ENCODE results near the gene ERN1.
A peak's percentile ranks its signal among the peaks of the same experiment; 100 is the strongest.
"Not testable (repeated sequence)": the region's sequence is repeated elsewhere in the genome, so short reads cannot be mapped to it uniquely, and the experiment has no call there.

ERN1 gene

GRCh38 chr17:64129765-64130558, at the start of gene ERN1:
ERN1 (minus strand) TSS chr17:64130144; CDS start chr17:64130029, 115 bp downstream.
- peak; percentile 83 for DNase-seq (ENCODE audit: low read depth)

DNA sequence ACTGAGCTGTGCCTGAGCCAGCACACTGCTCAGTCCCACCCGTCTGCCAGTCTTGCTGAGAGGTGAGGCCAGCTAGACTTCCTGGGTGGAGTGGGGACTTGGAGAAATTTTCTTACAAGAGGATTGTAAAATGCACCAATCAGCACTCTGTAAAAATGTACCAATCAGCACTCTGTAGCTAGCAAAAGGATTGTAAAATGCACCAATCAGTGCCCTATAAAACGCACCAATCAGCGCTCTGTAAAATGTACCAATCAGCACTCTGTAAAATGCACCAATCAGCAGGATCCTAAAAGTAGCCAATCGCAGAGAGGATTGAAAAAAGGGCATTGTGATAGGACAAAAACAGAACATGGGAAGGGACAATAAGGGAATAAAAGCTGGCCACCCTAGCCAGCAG, 49.1 kb upstream of the ERN1 start:
- not testable (repeated sequence) for DNase-seq (ENCODE audit: low read depth)

DNA sequence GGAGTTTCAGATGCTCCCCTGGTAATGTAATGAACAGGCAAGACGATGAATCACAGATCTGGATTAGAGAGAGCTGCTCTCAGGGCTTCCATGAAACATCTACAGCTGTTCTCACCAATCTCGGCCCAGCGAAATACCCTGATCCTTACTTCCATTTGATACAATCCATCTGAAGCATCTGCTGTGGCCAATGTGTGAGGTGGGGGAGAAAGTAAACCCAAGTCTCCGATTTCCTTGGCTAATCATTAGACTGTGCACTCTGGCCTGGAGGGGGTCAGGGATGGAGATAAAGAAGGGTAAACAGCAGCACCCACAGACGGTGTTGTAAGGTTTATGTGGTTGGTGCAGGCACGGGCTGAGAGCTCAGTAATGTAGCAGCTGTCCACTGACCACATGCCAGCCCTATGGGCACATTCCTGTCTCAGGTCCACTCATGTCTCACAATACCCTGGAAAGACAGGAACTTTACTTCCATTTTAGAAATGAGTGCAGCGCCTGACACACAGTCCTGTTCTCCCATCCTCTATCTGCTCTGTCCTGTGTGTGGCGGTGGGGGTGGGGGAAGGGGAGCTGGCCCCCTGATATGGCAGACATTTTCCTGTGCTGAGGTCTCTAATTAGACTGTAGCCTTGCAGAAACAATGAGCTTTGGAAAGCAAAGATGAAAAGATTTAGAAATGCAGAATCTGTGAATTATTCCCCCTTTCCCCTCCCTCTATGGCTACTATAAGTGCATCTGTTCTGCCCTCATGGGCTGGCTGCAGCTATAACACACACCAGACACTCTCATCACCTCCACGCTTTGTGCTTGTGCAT, 48.3 kb upstream of the ERN1 start:
- DNase-seq (ENCODE audit: low read depth), result no peak

- DNase-seq (ENCODE audit: low read depth), result no peak
These were observed 47.5 kb upstream of the ERN1 start for GRCh38 chr17:64177311-64178010.

GRCh38 chr17:64176556-64176955, 46.6 kb upstream of the ERN1 start:
- DNase-seq (ENCODE audit: low read depth), result no peak

DNA sequence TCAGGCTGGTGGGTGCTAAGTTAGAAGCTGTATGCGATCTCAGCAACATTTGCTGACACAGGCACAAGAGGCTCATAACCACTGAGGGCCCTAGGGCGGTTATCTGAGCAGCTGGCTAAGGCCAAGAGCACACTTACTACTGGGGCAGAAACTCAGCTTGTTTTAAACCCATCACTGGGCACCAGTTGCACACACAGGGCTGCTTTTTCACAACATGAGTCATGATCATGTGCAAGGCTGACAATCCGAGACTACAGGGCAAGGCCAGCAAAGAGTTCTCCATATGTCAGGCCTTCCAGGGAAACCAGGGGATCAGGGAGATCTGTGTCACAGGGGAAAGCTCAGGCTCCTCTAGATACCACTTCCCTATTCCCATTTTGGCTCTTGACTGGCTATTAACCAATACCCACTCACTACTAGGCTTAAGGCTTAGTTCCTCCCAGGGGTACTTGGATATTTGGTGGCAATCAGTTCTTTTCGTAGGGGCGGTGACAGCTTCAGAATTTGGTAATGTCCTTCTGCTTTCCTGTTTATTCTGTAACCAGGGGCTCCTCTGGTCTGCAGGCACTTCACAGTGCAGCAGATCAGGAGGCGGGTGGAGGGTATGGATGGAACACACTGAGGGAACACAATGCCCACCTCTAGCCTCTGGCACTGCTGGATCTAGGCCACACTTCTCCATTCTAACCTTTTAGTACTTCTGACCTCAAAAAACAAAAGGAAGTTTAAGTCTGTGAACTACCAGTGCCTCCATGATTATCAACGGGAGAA, 44.9 kb upstream of the ERN1 start:
- DNase-seq (ENCODE audit: low read depth), result peak; percentile 51

- DNase-seq (ENCODE audit: low read depth), result no peak
These were observed 43.7 kb upstream of the ERN1 start for GRCh38 chr17:64173646-64174045.

GRCh38 chr17:64172510-64172909, 42.6 kb upstream of the ERN1 start:
- DNase-seq (ENCODE audit: low read depth), result no peak

GRCh38 chr17:64171041-64171440, 41.1 kb upstream of the ERN1 start:
- no peak for DNase-seq (ENCODE audit: low read depth)

- no peak for DNase-seq (ENCODE audit: low read depth)
These were observed 40.3 kb upstream of the ERN1 start for GRCh38 chr17:64170286-64170685.

GRCh38 chr17:64167666-64168065, 37.7 kb upstream of the ERN1 start:
- not testable (repeated sequence) for DNase-seq (ENCODE audit: low read depth)

DNA sequence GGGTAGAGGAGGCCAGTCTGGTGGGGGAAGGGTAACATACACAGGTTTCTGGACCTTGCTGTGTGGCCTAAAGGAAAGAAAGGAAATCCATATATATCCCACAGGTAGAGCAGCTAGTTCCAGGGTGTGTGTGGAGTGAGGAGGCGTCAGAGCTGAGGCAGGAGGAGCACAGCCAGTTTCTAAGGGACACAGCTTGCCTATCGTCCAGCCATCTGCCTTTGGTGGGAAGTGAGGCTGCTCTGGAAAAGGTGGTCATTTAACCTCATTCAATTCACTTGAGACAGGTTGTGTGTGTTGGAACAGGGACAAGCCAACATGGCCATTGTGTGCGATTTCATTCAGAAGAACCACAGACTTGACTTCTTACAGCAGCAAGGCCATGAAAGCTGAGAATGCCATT, 36.9 kb upstream of the ERN1 start:
- no peak for DNase-seq (ENCODE audit: low read depth)

- DNase-seq (ENCODE audit: low read depth), result no peak
These were observed 35.4 kb upstream of the ERN1 start for GRCh38 chr17:64165347-64165746.

DNA sequence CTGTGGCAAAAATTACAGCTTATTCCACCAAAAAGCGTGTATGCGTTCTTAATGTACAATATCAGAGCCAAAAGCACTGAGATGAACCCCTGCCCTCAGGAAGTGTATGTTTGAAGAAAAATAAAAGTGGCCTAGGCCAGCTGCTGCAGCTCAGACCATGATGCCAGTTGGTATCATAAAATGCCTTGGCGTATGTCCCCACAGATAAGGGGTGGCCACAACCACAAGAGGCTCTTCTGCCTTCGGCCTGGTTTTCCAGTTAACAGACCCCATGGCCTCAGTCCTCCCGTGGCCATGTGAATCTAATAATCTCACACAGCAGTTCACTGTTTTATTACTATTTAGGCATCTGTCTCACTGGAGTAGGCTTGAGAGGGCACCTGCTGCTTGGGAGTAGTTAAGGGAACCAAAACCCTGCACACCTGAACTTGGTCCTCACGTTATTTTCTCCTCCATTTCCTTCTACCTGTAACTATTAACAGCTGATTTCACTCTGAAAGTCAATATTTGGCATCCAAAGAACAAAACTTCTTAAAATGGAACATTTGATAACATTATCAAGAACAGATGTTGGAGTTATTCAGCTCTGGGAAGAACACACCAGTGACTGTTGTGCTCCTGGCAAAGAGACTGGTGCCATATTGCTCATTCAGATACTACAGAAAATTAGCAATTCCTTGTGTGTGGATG, 34.8 kb upstream of the ERN1 start:
- DNase-seq (ENCODE audit: low read depth), result no peak

- DNase-seq (ENCODE audit: low read depth), result no peak
These were observed 33.5 kb upstream of the ERN1 start for GRCh38 chr17:64163468-64163867.

- no peak for DNase-seq (ENCODE audit: low read depth)
These were observed 32.6 kb upstream of the ERN1 start for GRCh38 chr17:64162554-64162953.

GRCh38 chr17:64161380-64162176, 31.6 kb upstream of the ERN1 start:
- DNase-seq (ENCODE audit: low read depth), result no peak

- no peak for DNase-seq (ENCODE audit: low read depth)
These were observed 30.4 kb upstream of the ERN1 start for GRCh38 chr17:64160378-64160777.

DNA sequence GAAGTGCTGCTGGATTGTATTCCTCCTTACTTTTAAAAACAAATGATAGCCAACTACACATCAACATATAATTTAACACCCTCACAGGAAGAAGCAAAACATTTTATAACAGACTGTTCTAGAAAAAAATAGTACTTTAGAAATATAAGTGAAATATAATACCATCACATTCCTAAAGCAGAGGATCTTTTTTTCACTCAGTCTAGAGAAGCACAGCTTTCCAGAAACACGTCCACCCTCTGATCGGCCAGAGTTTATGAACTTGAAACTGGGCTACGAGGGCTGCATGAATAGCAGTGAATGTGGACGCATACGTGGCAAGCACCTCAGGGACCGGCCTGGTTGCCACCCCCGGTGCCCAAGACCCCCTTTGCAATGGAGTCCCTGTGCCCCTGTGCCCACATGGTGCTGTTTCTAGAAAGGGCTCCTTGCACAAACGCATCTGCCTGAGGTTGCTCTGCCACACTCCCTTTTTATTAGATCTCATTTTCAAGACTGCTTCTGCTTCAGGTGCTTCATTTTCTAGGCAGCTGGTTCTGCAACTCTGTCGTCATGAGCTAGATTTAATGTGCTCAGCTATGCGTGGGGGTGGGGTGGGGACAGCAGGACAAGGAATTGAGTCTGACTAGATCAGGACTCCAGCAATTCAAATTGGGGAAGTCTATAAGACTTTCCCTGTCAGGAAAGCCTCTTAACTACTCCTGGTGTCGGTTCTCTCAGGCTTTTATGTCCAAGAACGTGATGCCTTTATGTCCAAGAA, 29.1 kb upstream of the ERN1 start:
- no peak for DNase-seq (ENCODE audit: low read depth)

GRCh38 chr17:64158406-64158805, 28.5 kb upstream of the ERN1 start:
- DNase-seq (ENCODE audit: low read depth), result no peak
